SJCRH30 (cell line): ENCODE results near the gene RAMACL. TPM values are rescaled to one million over a fixed set of nuclear protein-coding genes. Genes with fewer than 3 reads are reported as not detected.

Experiments used
- DNase-seq, 2 experiments: peaks; one replicate each; pipeline ENCODE4 v3.0.0-alpha.2; 2015 to 2020
- H3K27ac ChIP-seq: fragments of 250-450 bp; sonication (Bioruptor Pico); 2 replicates; pipeline ENCODE4 v1.5.1; 2020; ENCODE audit warnings: mild to moderate bottlenecking, moderate library complexity
- H3K27me3 ChIP-seq: fragments of 250-450 bp; sonication (Bioruptor Pico); 2 replicates; pipeline ENCODE4 v1.5.1; 2020; ENCODE audit warnings: mild to moderate bottlenecking, moderate library complexity
- H3K36me3 ChIP-seq: fragments of 250-450 bp; sonication (Bioruptor Pico); 2 replicates; pipeline ENCODE4 v1.5.1; 2020; ENCODE audit warnings: mild to moderate bottlenecking, moderate library complexity
- H3K4me1 ChIP-seq: fragments of 250-450 bp; sonication (Bioruptor Pico); 2 replicates; pipeline ENCODE4 v1.5.1; 2020; ENCODE audit warnings: mild to moderate bottlenecking, moderate library complexity
- H3K4me3 ChIP-seq: fragments of 250-450 bp; sonication (Bioruptor Pico); 2 replicates; pipeline ENCODE4 v1.5.1; 2020; ENCODE audit warnings: mild to moderate bottlenecking, moderate library complexity
- H3K9me3 ChIP-seq: fragments of 250-450 bp; sonication (Bioruptor Pico); replicated peaks from 2 replicates; pipeline ENCODE4 v1.5.1; 2020; ENCODE audit warnings: mild to moderate bottlenecking, moderate library complexity
- total RNA-seq: library from RNA; depleted of rRNA; stranded (reverse); fragments of >200 nt; shearing (Covaris generic); gene quantifications from 2 replicates; pipeline ENCODE4 v1.2.3, GENCODE V29; 2014

RAMACL gene
- total RNA-seq, 1 experiment from 2014 or later: 0.12 TPM

GRCh38 chr6:166580076-166581050 is 6.1 kb downstream of the RAMACL start:
- Histone ChIP-seq H3K27ac (no peak overlapping the region), H3K9me3 (peaks cover 2% of the 10 kb centered on the region; the same call in 1 of the 2 replicates), H3K27me3 (no peaks in the 10 kb centered on the region), H3K4me3 (no peak overlapping the region), H3K36me3 (no peaks in the 10 kb centered on the region), H3K4me1 (no peaks in the 10 kb centered on the region)
- no peak for DNase-seq

GRCh38 chr6:166579237-166579850 is 7.1 kb downstream of the RAMACL start:
- DNase-seq: no peak
- Histone ChIP-seq H3K4me1 (no peaks in the 10 kb centered on the region), H3K27me3 (no peaks in the 10 kb centered on the region), H3K4me3 (no peak overlapping the region), H3K27ac (no peak overlapping the region), H3K9me3 (peaks cover 2% of the 10 kb centered on the region; the same call in 1 of the 2 replicates), H3K36me3 (no peaks in the 10 kb centered on the region)

- Histone ChIP-seq H3K27ac (no peak overlapping the region), H3K9me3 (peaks cover 2% of the 10 kb centered on the region; the same call in 1 of the 2 replicates), H3K36me3 (no peaks in the 10 kb centered on the region), H3K4me1 (no peaks in the 10 kb centered on the region), H3K4me3 (no peak overlapping the region), H3K27me3 (no peaks in the 10 kb centered on the region)
- DNase-seq: no peak
These were observed 7.8 kb downstream of the RAMACL start for GRCh38 chr6:166578536-166579236.

GRCh38 chr6:166575205-166575604 is 11.3 kb downstream of the RAMACL start:
- no peaks in the 10 kb centered on the region for H3K27me3 ChIP-seq
- peaks cover 2% of the 10 kb centered on the region; the same call in 1 of the 2 replicates for H3K9me3 ChIP-seq
- DNase-seq: no peak

GRCh38 chr6:166573511-166574216 is 12.8 kb downstream of the RAMACL start:
- DNase-seq: no peak
- no peak overlapping the region for H3K4me3 ChIP-seq
- no peaks in the 10 kb centered on the region for H3K36me3 ChIP-seq
- H3K27ac ChIP-seq: no peak overlapping the region
- no peaks in the 10 kb centered on the region for H3K27me3 ChIP-seq
- H3K4me1 ChIP-seq: peaks cover 15% of the 10 kb centered on the region
- peaks cover 2% of the 10 kb centered on the region; the same call in 1 of the 2 replicates for H3K9me3 ChIP-seq

More at GRCh38 chr6:166575205-166575604, 11.3 kb downstream of the RAMACL start:
- no peaks in the 10 kb centered on the region for H3K36me3 ChIP-seq
- H3K4me3 ChIP-seq: no peak overlapping the region
- H3K27ac ChIP-seq: no peak overlapping the region
- peaks cover 15% of the 10 kb centered on the region for H3K4me1 ChIP-seq

GRCh38 chr6:166572370-166573261 is 13.9 kb downstream of the RAMACL start:
- Histone ChIP-seq H3K4me3 (peak overlapping the region; percentile 21), H3K4me1 (peaks cover 17% of the 10 kb centered on the region), H3K27ac (peak overlapping the region; percentile 28; the same call in 1 of the 2 replicates), H3K27me3 (no peaks in the 10 kb centered on the region), H3K36me3 (no peaks in the 10 kb centered on the region), H3K9me3 (peaks cover 2% of the 10 kb centered on the region; the same call in 1 of the 2 replicates)
- peak; percentile 71 to 85 for DNase-seq

GRCh38 chr6:166570929-166571713 is 15.4 kb downstream of the RAMACL start:
- no peak overlapping the region for H3K4me3 ChIP-seq
- no peak overlapping the region for H3K27ac ChIP-seq
- no peaks in the 10 kb centered on the region for H3K36me3 ChIP-seq
- peaks cover 2% of the 10 kb centered on the region; the same call in 1 of the 2 replicates for H3K9me3 ChIP-seq
- peaks cover 28% of the 10 kb centered on the region for H3K4me1 ChIP-seq
- H3K27me3 ChIP-seq: no peaks in the 10 kb centered on the region
- no peak for DNase-seq

- H3K27me3 ChIP-seq: no peaks in the 10 kb centered on the region
- no peaks in the 10 kb centered on the region for H3K9me3 ChIP-seq
- H3K4me3 ChIP-seq: no peak overlapping the region
- H3K36me3 ChIP-seq: no peaks in the 10 kb centered on the region
- H3K27ac ChIP-seq: no peak overlapping the region
- no peak for DNase-seq
- H3K4me1 ChIP-seq: peaks cover 31% of the 10 kb centered on the region
These were observed 17.3 kb downstream of the RAMACL start for GRCh38 chr6:166569206-166569605.

GRCh38 chr6:166567813-166568212 is 18.7 kb downstream of the RAMACL start:
- no peaks in the 10 kb centered on the region for H3K27me3 ChIP-seq
- DNase-seq: no peak
- H3K4me3 ChIP-seq: no peak overlapping the region
- peaks cover 27% of the 10 kb centered on the region for H3K4me1 ChIP-seq
- H3K27ac ChIP-seq: peak overlapping the region; percentile 19; the same call in 1 of the 2 replicates
- H3K36me3 ChIP-seq: no peaks in the 10 kb centered on the region
- H3K9me3 ChIP-seq: no peaks in the 10 kb centered on the region

- Histone ChIP-seq H3K9me3 (no peaks in the 10 kb centered on the region), H3K4me3 (no peak overlapping the region), H3K4me1 (peaks cover 21% of the 10 kb centered on the region), H3K27me3 (no peaks in the 10 kb centered on the region), H3K27ac (peak overlapping the region; percentile 19; the same call in 1 of the 2 replicates), H3K36me3 (no peaks in the 10 kb centered on the region)
- DNase-seq: peak; percentile 54 to 73
These were observed 19.4 kb downstream of the RAMACL start for GRCh38 chr6:166567107-166567506.

GRCh38 chr6:166566026-166567011 is 20.2 kb downstream of the RAMACL start:
- Histone ChIP-seq H3K9me3 (no peaks in the 10 kb centered on the region), H3K27ac (no peak overlapping the region), H3K4me3 (no peak overlapping the region), H3K36me3 (no peaks in the 10 kb centered on the region), H3K4me1 (peaks cover 15% of the 10 kb centered on the region), H3K27me3 (no peaks in the 10 kb centered on the region)
- no peak for DNase-seq
